Jurkat, Clone E6-1 (cell line): Measurements from ENCODE around the gene SMYD3.
"Not testable (repeated sequence)": the region's sequence is repeated elsewhere in the genome, so short reads cannot be mapped to it uniquely, and the experiment has no call there.

Experiments used
- DNase-seq: peaks from one replicate; pipeline ENCODE4 v3.0.0-alpha.2; 2011; ENCODE audit warnings: low read depth, low spot score
- H3K4me3 ChIP-seq: 2 replicates; pipeline ENCODE4 v1.5.1; 2011; ENCODE audit warnings: mild to moderate bottlenecking, low read length, control low read depth, moderate library complexity

Gene SMYD3

GRCh38 chr1:245742896-245743295 is 764.2 kb downstream of the SMYD3 start:
- no peak for DNase-seq
- H3K4me3 ChIP-seq: no peak overlapping the region

- not testable (repeated sequence) for DNase-seq, H3K4me3 ChIP-seq
These were observed 766.7 kb downstream of the SMYD3 start for GRCh38 chr1:245740336-245740735.

DNA sequence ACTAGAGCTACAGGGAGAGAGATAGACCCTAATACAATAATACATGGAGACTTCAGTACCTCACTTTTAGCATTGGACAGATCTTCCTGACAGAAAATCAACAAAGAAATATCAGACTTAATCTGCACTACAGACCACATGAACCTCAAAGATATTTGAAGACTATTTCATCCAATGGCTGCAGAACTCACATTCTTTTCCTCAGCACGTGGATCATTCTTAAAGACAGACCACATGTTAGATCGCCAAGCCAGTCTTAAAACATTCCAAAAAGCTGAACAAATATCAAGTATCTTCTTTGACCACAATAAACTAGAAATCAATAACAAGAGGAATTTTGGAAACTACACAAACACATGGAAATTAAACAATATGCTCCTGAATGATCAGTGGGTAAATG is 776.3 kb downstream of the SMYD3 start:
- no peak for DNase-seq
- no peak overlapping the region for H3K4me3 ChIP-seq

GRCh38 chr1:245728035-245728434 is 779.0 kb downstream of the SMYD3 start:
- not testable (repeated sequence) for H3K4me3 ChIP-seq, DNase-seq

DNA sequence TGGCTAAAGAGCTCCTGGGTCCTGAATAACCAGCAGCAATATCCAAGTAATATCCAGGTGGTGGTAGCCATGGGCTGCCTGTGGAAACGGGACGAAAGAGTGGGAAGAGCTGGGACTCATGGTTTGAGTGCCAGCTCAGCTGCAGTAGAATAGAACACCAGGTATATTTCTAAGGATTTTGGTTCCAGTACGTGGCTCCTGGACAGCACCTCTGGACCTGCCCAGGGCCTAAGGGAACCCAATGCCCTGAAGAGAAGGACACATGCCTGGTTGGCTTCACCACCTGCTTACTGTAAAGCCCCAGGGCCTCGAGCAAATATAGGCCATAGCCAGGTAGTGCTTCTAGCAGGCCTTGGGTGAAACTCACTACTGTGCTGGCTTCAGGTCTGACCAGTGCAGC is 785.6 kb downstream of the SMYD3 start:
- no peak overlapping the region for H3K4me3 ChIP-seq
- no peak for DNase-seq

DNA sequence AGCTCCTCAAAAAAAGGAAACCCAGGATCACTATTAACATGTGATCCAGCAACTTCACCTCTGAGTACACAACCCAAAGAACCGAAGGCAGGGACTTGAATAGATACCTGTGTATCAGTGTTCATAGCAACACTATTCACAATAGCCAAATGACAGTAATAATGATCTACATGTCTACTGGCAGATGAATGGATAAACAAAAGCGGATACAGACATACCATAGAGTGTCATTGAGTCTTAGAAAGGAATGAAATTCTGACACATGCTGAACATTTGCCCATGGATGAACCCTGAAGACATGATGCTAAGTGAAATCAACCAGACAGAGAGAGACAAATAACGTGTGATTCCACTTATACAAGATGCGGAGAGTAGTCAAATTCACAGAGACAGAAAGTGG is 788.1 kb downstream of the SMYD3 start:
- no peak overlapping the region for H3K4me3 ChIP-seq
- DNase-seq: no peak

DNA sequence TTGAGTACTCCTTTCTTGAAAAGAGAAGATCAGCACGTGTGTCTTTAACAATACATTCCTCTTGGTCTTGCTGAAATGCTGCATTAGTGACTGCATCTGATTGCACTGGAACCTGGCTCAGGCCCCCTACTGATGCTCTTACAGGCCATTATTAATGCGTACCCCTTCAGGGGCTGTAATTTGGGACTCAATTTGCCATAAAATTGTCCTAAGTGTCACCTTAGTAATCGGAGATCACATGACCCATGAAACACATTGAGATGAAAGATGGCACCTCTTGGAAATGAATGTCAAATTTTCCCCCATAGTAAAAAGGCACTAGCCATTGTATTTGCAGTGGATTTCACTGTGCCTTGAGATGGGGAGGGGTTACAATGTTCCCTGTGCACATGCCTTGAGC is 789.0 kb downstream of the SMYD3 start:
- H3K4me3 ChIP-seq: no peak overlapping the region
- DNase-seq: no peak

GRCh38 chr1:245717611-245718010 is 789.5 kb downstream of the SMYD3 start:
- no peak for DNase-seq
- no peak overlapping the region for H3K4me3 ChIP-seq

GRCh38 chr1:245716561-245716960 is 790.5 kb downstream of the SMYD3 start:
- DNase-seq: no peak
- H3K4me3 ChIP-seq: no peak overlapping the region

DNA sequence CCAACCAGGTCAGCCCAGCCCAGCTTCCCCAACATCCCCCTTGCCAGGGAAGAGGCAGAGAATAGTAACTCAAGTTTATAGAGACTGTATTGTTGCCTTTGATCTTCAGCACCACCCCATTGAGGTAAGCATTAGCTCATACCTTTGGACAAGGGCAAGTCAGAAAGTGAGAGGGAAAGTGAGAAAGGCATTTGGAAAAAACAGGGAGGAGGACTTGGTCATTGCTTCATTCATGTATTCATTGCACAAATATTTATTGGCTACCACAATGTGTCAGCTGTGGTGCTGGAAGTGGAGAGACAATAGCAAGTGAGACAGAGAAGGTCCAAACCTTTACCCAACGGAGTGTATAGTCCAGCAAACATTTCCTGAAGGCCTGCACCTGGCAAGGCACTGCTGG is 791.1 kb downstream of the SMYD3 start:
- H3K4me3 ChIP-seq: no peak overlapping the region
- DNase-seq: no peak

GRCh38 chr1:245715291-245715701 is 791.8 kb downstream of the SMYD3 start:
- H3K4me3 ChIP-seq: no peak overlapping the region
- no peak for DNase-seq

DNA sequence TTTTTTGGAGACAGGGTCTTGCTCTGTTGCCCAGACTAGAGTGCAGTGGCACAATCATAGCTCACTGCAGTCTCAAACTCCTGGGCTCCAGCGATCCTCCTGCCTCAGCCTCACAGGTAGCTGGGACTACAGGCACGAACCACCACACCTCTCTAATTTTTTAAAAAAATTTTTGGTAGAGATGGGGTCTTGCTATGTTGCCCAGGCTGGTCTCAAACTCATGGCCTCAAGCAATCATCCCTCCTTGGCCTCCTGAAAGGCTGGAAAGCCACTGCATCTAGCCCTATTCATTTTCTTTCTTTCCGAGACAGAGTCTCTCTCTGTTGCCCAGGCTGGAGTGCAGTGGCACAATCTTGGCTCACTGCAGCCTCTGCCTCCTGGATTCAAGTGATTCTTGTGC is 793.1 kb downstream of the SMYD3 start:
- not testable (repeated sequence) for DNase-seq, H3K4me3 ChIP-seq

GRCh38 chr1:245710961-245711903 is 795.8 kb downstream of the SMYD3 start:
- no peak for DNase-seq
- H3K4me3 ChIP-seq: no peak overlapping the region

DNA sequence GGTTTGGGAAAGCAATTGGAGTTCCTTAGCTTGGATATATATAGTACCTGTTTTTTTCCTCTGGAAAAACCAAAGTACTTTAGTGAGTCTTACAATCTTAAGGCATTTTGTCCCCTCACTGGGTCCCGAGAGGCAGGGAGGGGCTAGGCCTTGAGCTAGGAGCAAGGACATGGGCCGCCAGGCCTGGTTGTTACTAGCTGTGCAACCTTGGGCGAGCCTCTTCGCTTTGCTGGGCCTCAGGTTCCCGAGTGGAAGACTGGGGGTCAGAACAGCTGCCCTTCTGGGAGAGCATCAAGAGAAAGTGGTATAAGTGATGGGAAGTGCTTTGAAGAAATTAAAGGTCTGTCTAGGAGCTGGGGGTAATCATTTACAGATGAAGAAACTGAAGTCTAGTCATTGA is 799.1 kb downstream of the SMYD3 start:
- no peak for DNase-seq
- H3K4me3 ChIP-seq: no peak overlapping the region

DNA sequence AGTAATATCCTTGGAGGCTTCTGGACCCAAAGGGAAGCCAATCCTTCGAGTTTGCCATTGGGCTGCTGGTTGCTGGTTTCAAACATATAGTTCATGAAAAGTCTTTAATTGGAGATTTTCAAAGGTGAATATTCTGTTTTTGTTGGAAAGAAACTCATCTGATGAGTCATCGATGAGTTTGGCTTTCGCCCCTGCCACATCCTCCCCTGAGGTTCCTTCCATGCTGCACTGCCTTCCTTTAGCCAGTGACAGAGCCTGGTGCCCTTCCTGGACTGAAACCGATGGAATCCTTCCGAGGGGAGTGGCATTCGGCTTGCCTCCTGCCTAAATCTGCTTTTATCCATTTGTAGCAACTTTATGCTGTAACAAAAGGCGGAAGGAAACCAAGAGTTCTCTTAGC is 802.3 kb downstream of the SMYD3 start:
- H3K4me3 ChIP-seq: no peak overlapping the region
- DNase-seq: no peak

DNA sequence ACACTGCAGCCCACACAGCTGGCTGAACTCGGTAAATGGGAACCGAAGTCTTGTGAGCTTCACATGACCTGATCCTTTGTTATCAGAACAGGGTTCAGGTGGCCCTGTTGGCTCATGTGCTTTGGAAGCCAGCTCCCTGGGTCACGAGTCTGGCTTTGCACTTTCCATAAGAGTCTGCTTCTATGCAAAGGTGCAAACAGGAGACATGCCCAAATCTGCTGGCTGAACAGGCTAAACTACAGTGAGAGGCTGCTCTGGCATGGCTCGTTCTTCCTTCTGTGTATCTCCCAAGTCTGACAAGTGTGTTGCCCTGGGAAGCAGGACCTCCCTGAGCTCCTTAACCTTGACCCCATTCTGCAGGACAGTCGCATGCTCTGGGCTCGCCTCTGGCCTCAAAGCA is 802.7 kb downstream of the SMYD3 start:
- no peak for DNase-seq
- H3K4me3 ChIP-seq: no peak overlapping the region

GRCh38 chr1:245702346-245702745 is 804.7 kb downstream of the SMYD3 start:
- H3K4me3 ChIP-seq: no peak overlapping the region
- DNase-seq: no peak

- DNase-seq: no peak
- no peak overlapping the region for H3K4me3 ChIP-seq
These were observed 805.4 kb downstream of the SMYD3 start for GRCh38 chr1:245701631-245702030.

GRCh38 chr1:245700631-245701030 is 806.4 kb downstream of the SMYD3 start:
- H3K4me3 ChIP-seq: no peak overlapping the region
- DNase-seq: no peak
